GM23338 (cell line): ENCODE data around the gene KRT15. TPM values are rescaled to one million over a fixed set of nuclear protein-coding genes. Genes with fewer than 3 reads are reported as not detected.

Experiments
- ATAC-seq: fragments of 200-7000 bp; cut with Tn5 transposase; 3 replicates; pipeline ENCODE4 v1.9.1; 2020
- DNase-seq: peaks from one replicate; pipeline ENCODE4 v3.0.0-alpha.2; 2015; ENCODE audit warnings: low spot score
- H2AFZ ChIP-seq: fragments of 200-600 bp; sonication (generic); 2 replicates; pipeline ENCODE4 v1.8.0; 2016; ENCODE audit warnings: antibody characterized with exemption, mild to moderate bottlenecking, moderate library complexity
- H3F3A ChIP-seq: fragments of 200-600 bp; sonication (generic); replicated peaks from 2 replicates; pipeline ENCODE4 v1.8.0; 2017; ENCODE audit warnings: antibody characterized with exemption, mixed run types, low read depth
- H3K27ac ChIP-seq: fragments of 200-600 bp; sonication (generic); 2 replicates; pipeline ENCODE4 v1.6.1; 2016; ENCODE audit warnings: low read depth
- H3K27me3 ChIP-seq: fragments of 200-600 bp; sonication (generic); 2 replicates; pipeline ENCODE4 v1.8.0; 2016; ENCODE audit warnings: mild to moderate bottlenecking, mixed run types, moderate library complexity; ENCODE audit not compliant: insufficient read depth
- H3K36me3 ChIP-seq: fragments of 200-600 bp; sonication (generic); 2 replicates; pipeline ENCODE4 v1.8.0; 2016; ENCODE audit warnings: mild to moderate bottlenecking; ENCODE audit not compliant: insufficient read depth
- H3K4me1 ChIP-seq: fragments of 200-600 bp; sonication (generic); 2 replicates; pipeline ENCODE4 v1.8.0; 2016; ENCODE audit warnings: mild to moderate bottlenecking, moderate library complexity; ENCODE audit not compliant: insufficient read depth
- H3K4me2 ChIP-seq: fragments of 200-600 bp; sonication (generic); 2 replicates; pipeline ENCODE4 v1.7.1; 2017; ENCODE audit warnings: mixed run types
- H3K4me3 ChIP-seq: fragments of 200-600 bp; sonication (generic); 2 replicates; pipeline ENCODE4 v1.6.1; 2016; ENCODE audit warnings: mixed run types
- H3K79me2 ChIP-seq: fragments of 200-600 bp; sonication (generic); replicated peaks from 2 replicates; pipeline ENCODE4 v1.8.0; 2017; ENCODE audit warnings: mild to moderate bottlenecking; ENCODE audit not compliant: insufficient read depth
- H3K9me2 ChIP-seq: fragments of 200-600 bp; sonication (generic); 2 replicates; pipeline ENCODE4 v1.8.0; 2017; ENCODE audit not compliant: insufficient read depth
- H4K20me1 ChIP-seq: fragments of 200-600 bp; sonication (generic); replicated peaks from 2 replicates; pipeline ENCODE4 v1.8.0; 2017; ENCODE audit warnings: mild to moderate bottlenecking; ENCODE audit not compliant: insufficient read depth
- H3K27ac Mint-ChIP-seq: 2 replicates; pipeline ENCODE4 v1.8.0; 2020; ENCODE audit warnings: inconsistent platforms, mild to moderate bottlenecking, moderate library complexity, mixed read lengths
- H3K27me3 Mint-ChIP-seq: 3 replicates; pipeline ENCODE4 v1.8.0; 2022; ENCODE audit warnings: low read depth, mild to moderate bottlenecking, moderate library complexity, mixed read lengths, inconsistent platforms; ENCODE audit not compliant: insufficient read depth, poor library complexity
- H3K36me3 Mint-ChIP-seq: 3 replicates; pipeline ENCODE4 v1.8.0; 2021; ENCODE audit warnings: low read depth, mild to moderate bottlenecking, inconsistent platforms, moderate library complexity, mixed read lengths
- H3K4me1 Mint-ChIP-seq: 3 replicates; pipeline ENCODE4 v1.8.0; 2020; ENCODE audit warnings: mild to moderate bottlenecking, inconsistent platforms, mixed read lengths
- H3K4me3 Mint-ChIP-seq: 3 replicates; pipeline ENCODE4 v1.8.0; 2021; ENCODE audit warnings: moderate library complexity, mild to moderate bottlenecking, inconsistent platforms, mixed read lengths
- H3K9me3 Mint-ChIP-seq: 3 replicates; pipeline ENCODE4 v1.8.0; 2020; ENCODE audit warnings: moderate library complexity, mild to moderate bottlenecking, inconsistent platforms, mixed read lengths
- CREB1 ChIP-seq: fragments of 250-450 bp; sonication (Bioruptor Pico); IDR thresholded peaks from 2 replicates; pipeline ENCODE4 v1.5.0; 2020; ENCODE audit warnings: low read depth, mild to moderate bottlenecking, moderate library complexity
- CTCF ChIP-seq, 2 experiments: fragments of 200-600 bp in 1 of 2; sonication (generic) in 1 of 2; conservative IDR thresholded peaks; 2 replicates each; pipeline versions ENCODE4 v1.5.1 to v1.6.1; 2016 to 2017; ENCODE audit warnings: antibody characterized with exemption in 2 of 2, low read depth in 2 of 2, mild to moderate bottlenecking in 2 of 2, moderate library complexity in 1 of 2
- ETS1 ChIP-seq: IDR thresholded peaks from 2 replicates; pipeline ENCODE4 v1.6.1; 2016; ENCODE audit warnings: antibody characterized with exemption
- EZH2 ChIP-seq: fragments of 200-600 bp; sonication (generic); IDR thresholded peaks from one replicate; pipeline ENCODE4 v1.8.0; 2017; ENCODE audit warnings: antibody characterized with exemption, mild to moderate bottlenecking, low read depth; ENCODE audit not compliant: unreplicated experiment
- EZH2phosphoT487 ChIP-seq: fragments of 200-600 bp; sonication (generic); IDR thresholded peaks from one replicate; pipeline ENCODE4 v1.8.1; 2018; ENCODE audit warnings: antibody characterized with exemption; ENCODE audit not compliant: unreplicated experiment
- JUNB ChIP-seq: IDR thresholded peaks from one replicate; pipeline ENCODE4 v1.6.1; 2016; ENCODE audit warnings: antibody characterized with exemption; ENCODE audit not compliant: unreplicated experiment
- NANOG ChIP-seq: IDR thresholded peaks from 2 replicates; pipeline ENCODE4 v1.6.1; 2016; ENCODE audit warnings: antibody characterized with exemption, borderline replicate concordance
- POLR2AphosphoS5 ChIP-seq: IDR thresholded peaks from 2 replicates; pipeline ENCODE4 v1.6.1; 2016; ENCODE audit warnings: antibody characterized with exemption, low read depth
- STAT1 ChIP-seq: IDR thresholded peaks from one replicate; pipeline ENCODE4 v1.6.1; 2016; ENCODE audit warnings: antibody characterized with exemption; ENCODE audit not compliant: unreplicated experiment
- ZNF114 ChIP-seq: fragments of 250-450 bp; sonication (Bioruptor Pico); IDR thresholded peaks from 2 replicates; pipeline ENCODE4 v1.5.0; 2020; ENCODE audit warnings: mild to moderate bottlenecking, moderate library complexity
- ZNF331 ChIP-seq: fragments of 250-450 bp; sonication (Bioruptor Pico); IDR thresholded peaks from 2 replicates; pipeline ENCODE4 v1.5.0; 2020; ENCODE audit warnings: low read depth, mild to moderate bottlenecking, moderate library complexity
- ZNF462 ChIP-seq: fragments of 250-450 bp; sonication (Bioruptor Pico); IDR thresholded peaks from 2 replicates; pipeline ENCODE4 v1.5.0; 2020; ENCODE audit warnings: mild to moderate bottlenecking, moderate library complexity
- polyA plus RNA-seq: library from polyadenylated mRNA; unstranded; fragments of >200 nt; fragmentation: Nextera tagmentation; extraction: Ambion mirVana; gene quantifications from 2 replicates; pipeline ENCODE4 v1.2.1, GENCODE V29; 2016
- total RNA-seq: library from RNA; depleted of rRNA; stranded (reverse); fragments of >200 nt; shearing (Covaris generic); gene quantifications from 2 replicates; pipeline ENCODE4 v1.2.3, GENCODE V29; 2014
- TF ChIP-seq, protein P1 (sequence below): IDR thresholded peaks from one replicate; pipeline ENCODE4 v1.6.1; 2018; ENCODE audit warnings: antibody characterized with exemption; ENCODE audit not compliant: unreplicated experiment

KRT15 gene
- total and polyA plus RNA-seq, 2 experiments from 2014 or later: 0.03 TPM; not detected in 1

GRCh38 chr17:41512546-41513167, 6.0 kb downstream of the KRT15 start:
- no peak for ATAC-seq
- Mint-ChIP-seq H3K36me3 (no peaks in the 10 kb centered on the region), H3K4me1 (peaks cover 28% of the 10 kb centered on the region), H3K9me3 (no peaks in the 10 kb centered on the region), H3K4me3 (no peak overlapping the region), H3K27ac (no peak overlapping the region), H3K27me3 (peaks cover 15% of the 10 kb centered on the region)
- DNase-seq: no peak
- no peaks in the 10 kb centered on the region for H3K36me3 ChIP-seq
- no peak overlapping the region for H3K27ac ChIP-seq
- no peaks in the 10 kb centered on the region for H3F3A ChIP-seq
- no peak overlapping the region for H2AFZ ChIP-seq
- TF ChIP-seq EZH2: no peak
- TF ChIP-seq ZNF462 (CRISPR knock-in tag): no peak
- no peak for TF ChIP-seq CREB1 (CRISPR knock-in tag)
- TF ChIP-seq POLR2AphosphoS5: no peak
- TF ChIP-seq, protein P1, sequence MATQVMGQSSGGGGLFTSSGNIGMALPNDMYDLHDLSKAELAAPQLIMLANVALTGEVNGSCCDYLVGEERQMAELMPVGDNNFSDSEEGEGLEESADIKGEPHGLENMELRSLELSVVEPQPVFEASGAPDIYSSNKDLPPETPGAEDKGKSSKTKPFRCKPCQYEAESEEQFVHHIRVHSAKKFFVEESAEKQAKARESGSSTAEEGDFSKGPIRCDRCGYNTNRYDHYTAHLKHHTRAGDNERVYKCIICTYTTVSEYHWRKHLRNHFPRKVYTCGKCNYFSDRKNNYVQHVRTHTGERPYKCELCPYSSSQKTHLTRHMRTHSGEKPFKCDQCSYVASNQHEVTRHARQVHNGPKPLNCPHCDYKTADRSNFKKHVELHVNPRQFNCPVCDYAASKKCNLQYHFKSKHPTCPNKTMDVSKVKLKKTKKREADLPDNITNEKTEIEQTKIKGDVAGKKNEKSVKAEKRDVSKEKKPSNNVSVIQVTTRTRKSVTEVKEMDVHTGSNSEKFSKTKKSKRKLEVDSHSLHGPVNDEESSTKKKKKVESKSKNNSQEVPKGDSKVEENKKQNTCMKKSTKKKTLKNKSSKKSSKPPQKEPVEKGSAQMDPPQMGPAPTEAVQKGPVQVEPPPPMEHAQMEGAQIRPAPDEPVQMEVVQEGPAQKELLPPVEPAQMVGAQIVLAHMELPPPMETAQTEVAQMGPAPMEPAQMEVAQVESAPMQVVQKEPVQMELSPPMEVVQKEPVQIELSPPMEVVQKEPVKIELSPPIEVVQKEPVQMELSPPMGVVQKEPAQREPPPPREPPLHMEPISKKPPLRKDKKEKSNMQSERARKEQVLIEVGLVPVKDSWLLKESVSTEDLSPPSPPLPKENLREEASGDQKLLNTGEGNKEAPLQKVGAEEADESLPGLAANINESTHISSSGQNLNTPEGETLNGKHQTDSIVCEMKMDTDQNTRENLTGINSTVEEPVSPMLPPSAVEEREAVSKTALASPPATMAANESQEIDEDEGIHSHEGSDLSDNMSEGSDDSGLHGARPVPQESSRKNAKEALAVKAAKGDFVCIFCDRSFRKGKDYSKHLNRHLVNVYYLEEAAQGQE: no peak
- TF ChIP-seq ZNF331: no peak
- TF ChIP-seq JUNB: no peak
- TF ChIP-seq STAT1: no peak
- no peak for TF ChIP-seq CTCF (conservative IDR thresholded peaks at IDR 0.05; ENCODE audit: low read depth in 2 of 2)
- TF ChIP-seq EZH2phosphoT487: no peak
- TF ChIP-seq NANOG: no peak
- TF ChIP-seq ETS1: no peak
- no peak for TF ChIP-seq ZNF114 (CRISPR knock-in tag)
- peaks cover 7% of the 10 kb centered on the region for H3K4me1 ChIP-seq
- H3K4me2 ChIP-seq: no peak overlapping the region
- no peaks in the 10 kb centered on the region for H4K20me1 ChIP-seq
- no peak overlapping the region for H3K4me3 ChIP-seq
- no peaks in the 10 kb centered on the region for H3K79me2 ChIP-seq
- H3K27me3 ChIP-seq: no peaks in the 10 kb centered on the region
- no peaks in the 10 kb centered on the region for H3K9me2 ChIP-seq
